Upper lobe of left lung (tissue), 6 donors: ENCODE data around the gene DENND1A. TPM values are rescaled to one million over a fixed set of nuclear protein-coding genes. Genes with fewer than 3 reads are reported as not detected.

Experiments used
- ATAC-seq, 2 donors: fragments of 200-7000 bp; cut with Tn5 transposase; one replicate each; pipeline ENCODE4 v1.9.1; 2022; ENCODE audit warnings: mild to moderate bottlenecking in 2 of 2, moderate library complexity in 2 of 2; ENCODE audit not compliant: low FRiP score in 2 of 2
- DNase-seq, 2 donors: peaks; one replicate each; pipeline ENCODE4 v3.0.0-alpha.2; 2019 to 2020
- H3K27ac ChIP-seq, 4 donors: fragments of 200-600 bp; sonication (generic); one replicate each; pipeline ENCODE4 v1.5.1; 2016 to 2019
- H3K27me3 ChIP-seq, 4 donors: fragments of 200-600 bp; sonication (generic); one replicate each; pipeline ENCODE4 v1.5.1; 2017 to 2019
- H3K36me3 ChIP-seq, 4 donors: fragments of 200-600 bp; sonication (generic); one replicate each; pipeline ENCODE4 v1.5.1; 2016 to 2019
- H3K4me1 ChIP-seq, 4 donors: fragments of 200-600 bp; sonication (generic); one replicate each; pipeline ENCODE4 v1.5.1; 2018 to 2019
- H3K4me3 ChIP-seq, 4 donors: fragments of 200-600 bp; sonication (generic); one replicate each; pipeline ENCODE4 v1.5.1; 2017 to 2019; ENCODE audit warnings: mild to moderate bottlenecking in 2 of 4, moderate library complexity in 1 of 4
- H3K9me3 ChIP-seq, 4 donors: fragments of 200-600 bp; sonication (generic); one replicate each; pipeline ENCODE4 v1.5.1; 2018 to 2019
- EP300 ChIP-seq, 4 donors: sonication (generic); formaldehyde crosslinking; IDR thresholded peaks; one replicate each; pipeline ENCODE4 v1.5.1; 2017; ENCODE audit warnings: antibody characterized with exemption in 4 of 4, control low read depth in 2 of 4
- POLR2A ChIP-seq, 4 donors: fragments of 450-650 bp; IDR thresholded peaks; one replicate each; pipeline ENCODE4 v1.5.1; 2016 to 2017; ENCODE audit warnings: antibody characterized with exemption in 4 of 4, mild to moderate bottlenecking in 2 of 4
- POLR2AphosphoS5 ChIP-seq, 2 donors: sonication (generic); formaldehyde crosslinking; IDR thresholded peaks; one replicate each; pipeline ENCODE4 v1.5.1; 2017; ENCODE audit warnings: antibody characterized with exemption in 2 of 2
- WGBS, 2 donors: methylation state at CpG; one replicate each; pipeline ENCODE4 v1.1.5; 2017 to 2018; 5-methylcytosine and 5-hydroxymethylcytosine counted together
- total RNA-seq, 6 donors: library from RNA; depleted of rRNA in 4 of 6; stranded (reverse); fragments of >200 nt in 4 of 6; gene quantifications; one replicate each; pipeline versions ENCODE4 v1.1.0 to v1.2.1, GENCODE V29; 2016 to 2021
- TF ChIP-seq, protein P1 (sequence below), 6 experiments: fragments of 450-650 bp in 4 of 6; fragments of 200-600 bp in 2 of 6; sonication (generic) in 2 of 6; IDR thresholded peaks; one replicate each; pipeline ENCODE4 v1.5.1; 2016 to 2019; ENCODE audit warnings: antibody characterized with exemption in 6 of 6
- donor health status: DM: no; HTN: no; CAD: no; lungs with moderate emphysema.
- donor health status: DM: no; HTN: yes; CAD: no; lungs with severe emphysema.

Gene DENND1A
- total RNA-seq, 6 donors from 2014 or later: 9.8 to 46.1 (median 16.0) TPM

GRCh38 chr9:123957168-123957721 lies 27.3 kb upstream of the DENND1A start:
- Histone ChIP-seq H3K9me3 (no peaks in the 10 kb centered on the region), H3K4me3 (no peak overlapping the region), H3K27ac (no peak overlapping the region), H3K4me1 (no peaks in the 10 kb centered on the region), H3K36me3 (no peaks in the 10 kb centered on the region), H3K27me3 (no peaks in the 10 kb centered on the region)
- TF ChIP-seq, protein P1, sequence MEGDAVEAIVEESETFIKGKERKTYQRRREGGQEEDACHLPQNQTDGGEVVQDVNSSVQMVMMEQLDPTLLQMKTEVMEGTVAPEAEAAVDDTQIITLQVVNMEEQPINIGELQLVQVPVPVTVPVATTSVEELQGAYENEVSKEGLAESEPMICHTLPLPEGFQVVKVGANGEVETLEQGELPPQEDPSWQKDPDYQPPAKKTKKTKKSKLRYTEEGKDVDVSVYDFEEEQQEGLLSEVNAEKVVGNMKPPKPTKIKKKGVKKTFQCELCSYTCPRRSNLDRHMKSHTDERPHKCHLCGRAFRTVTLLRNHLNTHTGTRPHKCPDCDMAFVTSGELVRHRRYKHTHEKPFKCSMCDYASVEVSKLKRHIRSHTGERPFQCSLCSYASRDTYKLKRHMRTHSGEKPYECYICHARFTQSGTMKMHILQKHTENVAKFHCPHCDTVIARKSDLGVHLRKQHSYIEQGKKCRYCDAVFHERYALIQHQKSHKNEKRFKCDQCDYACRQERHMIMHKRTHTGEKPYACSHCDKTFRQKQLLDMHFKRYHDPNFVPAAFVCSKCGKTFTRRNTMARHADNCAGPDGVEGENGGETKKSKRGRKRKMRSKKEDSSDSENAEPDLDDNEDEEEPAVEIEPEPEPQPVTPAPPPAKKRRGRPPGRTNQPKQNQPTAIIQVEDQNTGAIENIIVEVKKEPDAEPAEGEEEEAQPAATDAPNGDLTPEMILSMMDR (IDR thresholded peaks at IDR 0.05): no peak
- TF ChIP-seq POLR2AphosphoS5 (IDR thresholded peaks at IDR 0.05) (no peak), POLR2A (IDR thresholded peaks at IDR 0.05) (no peak), EP300 (IDR thresholded peaks at IDR 0.05) (no peak)
- DNase-seq: no peak
- 77 to 81% methylated on average over 6 of the region's 6 CpGs for WGBS, 2 donors
- no peak for ATAC-seq

GRCh38 chr9:123955637-123956036 lies 25.7 kb upstream of the DENND1A start:
- no peak for DNase-seq
- TF ChIP-seq POLR2A (IDR thresholded peaks at IDR 0.05): no peak
- TF ChIP-seq POLR2AphosphoS5 (IDR thresholded peaks at IDR 0.05): no peak
- TF ChIP-seq, protein P1 (IDR thresholded peaks at IDR 0.05): no peak
- TF ChIP-seq EP300 (IDR thresholded peaks at IDR 0.05): no peak
- ATAC-seq: no peak
- 73 to 92% methylated on average over 6 of the region's 6 CpGs for WGBS, 2 donors
- Histone ChIP-seq H3K4me1 (no peaks in the 10 kb centered on the region), H3K36me3 (no peaks in the 10 kb centered on the region), H3K4me3 (no peak overlapping the region), H3K9me3 (no peaks in the 10 kb centered on the region), H3K27me3 (no peaks in the 10 kb centered on the region), H3K27ac (no peak overlapping the region)

DNA sequence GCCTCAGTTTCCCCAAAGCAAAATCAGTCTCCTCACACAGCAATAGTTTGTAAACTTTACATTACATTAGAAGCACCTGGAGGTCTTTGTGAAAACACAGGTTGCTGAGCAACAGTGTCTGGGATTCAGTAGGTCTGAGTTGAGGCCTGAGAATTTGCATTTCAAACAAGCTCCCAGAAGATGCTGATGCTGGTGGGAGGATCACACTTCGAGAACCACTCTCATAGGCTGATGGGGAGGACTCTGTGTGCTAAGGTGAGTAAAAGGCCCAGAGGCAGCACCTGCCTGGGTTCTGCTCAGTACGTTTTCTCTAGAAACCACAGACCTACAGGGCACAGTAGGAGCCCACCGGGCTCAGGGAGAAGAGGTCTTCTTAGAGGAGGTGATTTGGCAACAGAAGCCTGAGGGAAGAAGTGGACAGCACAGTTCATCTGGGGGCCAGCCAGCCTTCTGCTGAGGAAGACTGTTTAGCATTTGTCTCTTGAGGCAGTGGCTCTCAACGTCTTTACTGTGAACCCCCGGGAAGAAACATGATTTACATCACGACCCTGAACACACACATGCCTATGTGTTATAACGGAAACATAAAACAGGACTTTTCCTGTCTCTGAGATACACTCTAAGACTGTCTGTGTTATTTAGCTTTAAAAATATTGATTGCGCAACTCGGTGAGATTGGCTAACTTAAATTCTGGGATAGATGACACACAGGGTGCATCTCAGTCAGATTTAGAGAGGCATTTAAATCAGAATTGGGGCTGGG lies 24.8 kb upstream of the DENND1A start:
- no peak overlapping the region for H3K4me3 ChIP-seq
- no peaks in the 10 kb centered on the region for H3K9me3 ChIP-seq
- no peaks in the 10 kb centered on the region for H3K4me1 ChIP-seq
- H3K27ac ChIP-seq: no peak overlapping the region
- no peaks in the 10 kb centered on the region for H3K36me3 ChIP-seq
- no peak for TF ChIP-seq EP300 (IDR thresholded peaks at IDR 0.05)
- no peak for TF ChIP-seq POLR2A (IDR thresholded peaks at IDR 0.05)
- no peak for TF ChIP-seq POLR2AphosphoS5 (IDR thresholded peaks at IDR 0.05)
- TF ChIP-seq, protein P1 (IDR thresholded peaks at IDR 0.05): no peak
- 50 to 58% methylated on average over 8 to 9 of the region's 9 CpGs for WGBS, 2 donors
- DNase-seq (no peak), ATAC-seq (no peak)
- H3K27me3 ChIP-seq: no peaks in the 10 kb centered on the region

DNA sequence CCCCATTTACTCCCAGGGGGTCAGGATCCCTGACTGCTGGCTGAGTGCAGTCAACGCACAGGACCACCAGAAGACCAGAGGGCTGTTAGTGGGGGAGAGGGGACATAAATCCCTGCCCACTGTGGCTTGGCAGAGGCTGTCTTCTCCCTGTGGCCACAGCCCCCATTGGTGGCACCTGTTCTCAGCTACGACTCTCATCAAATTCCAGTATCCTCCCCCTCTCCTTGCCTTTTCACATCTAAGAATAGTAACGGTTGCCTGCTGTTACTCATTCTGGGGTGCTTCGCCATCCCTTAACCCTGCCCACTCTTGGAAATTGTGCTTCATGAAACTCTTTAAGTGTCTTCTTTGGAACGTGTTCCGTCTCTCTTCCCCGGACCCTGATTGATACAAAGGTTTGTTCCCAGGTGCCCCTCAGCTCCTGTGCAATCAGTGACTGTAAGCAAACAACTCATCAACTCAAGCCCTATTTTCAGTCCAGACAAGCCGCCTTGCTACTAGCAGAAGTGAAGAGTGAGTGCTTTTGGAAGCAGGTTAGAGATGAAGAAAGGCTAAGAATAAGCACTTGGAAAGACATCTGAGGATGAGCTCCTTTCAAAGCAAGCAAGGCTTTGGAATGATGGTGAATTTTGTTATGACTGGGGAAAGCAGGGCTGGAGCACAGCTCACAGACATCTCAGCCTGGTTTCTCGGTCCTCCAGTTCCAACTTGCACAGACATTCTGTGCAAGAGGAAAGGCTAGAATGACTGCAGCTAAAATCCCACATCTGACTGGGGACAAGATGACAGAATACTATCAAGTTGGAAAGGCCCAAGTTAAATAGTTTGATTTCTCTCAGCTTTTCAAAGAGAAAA lies 22.9 kb upstream of the DENND1A start:
- H3K36me3 ChIP-seq: no peaks in the 10 kb centered on the region
- no peaks in the 10 kb centered on the region for H3K27me3 ChIP-seq
- no peak overlapping the region for H3K27ac ChIP-seq
- 68 to 75% methylated on average over 9 of the region's 9 CpGs for WGBS, 2 donors
- TF ChIP-seq POLR2A (IDR thresholded peaks at IDR 0.05): no peak
- TF ChIP-seq, protein P1 (IDR thresholded peaks at IDR 0.05): no peak
- no peaks in the 10 kb centered on the region for H3K9me3 ChIP-seq
- no peak overlapping the region for H3K4me3 ChIP-seq
- H3K4me1 ChIP-seq: no peaks in the 10 kb centered on the region
- ATAC-seq (no peak), DNase-seq (no peak)
